ENCODE data around the gene MACC1. TPM values are rescaled to one million over a fixed set of nuclear protein-coding genes. Genes with fewer than 3 reads are reported as not detected.
"Not testable (repeated sequence)": the region's sequence is repeated elsewhere in the genome, so short reads cannot be mapped to it uniquely, and the experiment has no call there.

Gene MACC1
- polyA plus RNA-seq, 3 donors, result 9.3 to 11.0 (median 9.8) TPM

- no peak for DNase-seq (ENCODE audit: low read depth in 3 of 3, low spot score in 2 of 3)
These were observed 83.4 kb downstream of the MACC1 start for GRCh38 chr7:20133803-20134202.

GRCh38 chr7:20132585-20132984, 84.6 kb downstream of the MACC1 start:
- no peak for DNase-seq (ENCODE audit: low read depth in 3 of 3, low spot score in 2 of 3)

GRCh38 chr7:20131776-20132175, 85.4 kb downstream of the MACC1 start:
- DNase-seq (ENCODE audit: low read depth in 3 of 3, low spot score in 2 of 3), result no peak

GRCh38 chr7:20129920-20130319, 87.3 kb downstream of the MACC1 start:
- no peak for DNase-seq (ENCODE audit: low read depth in 3 of 3, low spot score in 2 of 3)

GRCh38 chr7:20128001-20128400, 89.2 kb downstream of the MACC1 start:
- DNase-seq (ENCODE audit: low read depth in 3 of 3, low spot score in 2 of 3), result no peak

- DNase-seq (ENCODE audit: low read depth in 3 of 3, low spot score in 2 of 3), result not testable (repeated sequence)
These were observed 91.1 kb downstream of the MACC1 start for GRCh38 chr7:20126060-20126459.

GRCh38 chr7:20124087-20124486, 93.1 kb downstream of the MACC1 start:
- DNase-seq (ENCODE audit: low read depth in 3 of 3, low spot score in 2 of 3), result not testable (repeated sequence)

- not testable (repeated sequence) for DNase-seq (ENCODE audit: low read depth in 3 of 3, low spot score in 2 of 3)
These were observed 94.4 kb downstream of the MACC1 start for GRCh38 chr7:20122653-20123316.

GRCh38 chr7:20122073-20122472, 95.1 kb downstream of the MACC1 start:
- DNase-seq (ENCODE audit: low read depth in 3 of 3, low spot score in 2 of 3), result no peak

GRCh38 chr7:20121404-20121803, 95.8 kb downstream of the MACC1 start:
- no peak for DNase-seq (ENCODE audit: low read depth in 3 of 3, low spot score in 2 of 3)

GRCh38 chr7:20120611-20121168, 96.5 kb downstream of the MACC1 start:
- not testable (repeated sequence) for DNase-seq (ENCODE audit: low read depth in 3 of 3, low spot score in 2 of 3)

- DNase-seq (ENCODE audit: low read depth in 3 of 3, low spot score in 2 of 3), result no peak
These were observed 100.3 kb downstream of the MACC1 start for GRCh38 chr7:20116869-20117268.

GRCh38 chr7:20114468-20114867, 102.7 kb downstream of the MACC1 start:
- DNase-seq (ENCODE audit: low read depth in 3 of 3, low spot score in 2 of 3), result no peak

- DNase-seq (ENCODE audit: low read depth in 3 of 3, low spot score in 2 of 3), result no peak
These were observed 103.7 kb downstream of the MACC1 start for GRCh38 chr7:20113427-20114027.

- DNase-seq (ENCODE audit: low read depth in 3 of 3, low spot score in 2 of 3), result no peak
These were observed 104.5 kb downstream of the MACC1 start for GRCh38 chr7:20112696-20113095.

GRCh38 chr7:20111821-20112542, 105.2 kb downstream of the MACC1 start:
- DNase-seq (ENCODE audit: low read depth in 3 of 3, low spot score in 2 of 3), result no peak

GRCh38 chr7:20107582-20107981, 109.6 kb downstream of the MACC1 start:
- DNase-seq (ENCODE audit: low read depth in 3 of 3, low spot score in 2 of 3), result no peak

- no peak for DNase-seq (ENCODE audit: low read depth in 3 of 3, low spot score in 2 of 3)
These were observed 112.5 kb downstream of the MACC1 start for GRCh38 chr7:20104696-20105095.

- DNase-seq (ENCODE audit: low read depth in 3 of 3, low spot score in 2 of 3), result no peak
These were observed 114.2 kb downstream of the MACC1 start for GRCh38 chr7:20102982-20103381.

GRCh38 chr7:20095862-20096261, 121.3 kb downstream of the MACC1 start:
- DNase-seq (ENCODE audit: low read depth in 3 of 3, low spot score in 2 of 3), result no peak

GRCh38 chr7:20095436-20095835, 121.7 kb downstream of the MACC1 start:
- no peak for DNase-seq (ENCODE audit: low read depth in 3 of 3, low spot score in 2 of 3)

GRCh38 chr7:20089431-20089830, 127.8 kb downstream of the MACC1 start:
- DNase-seq (ENCODE audit: low read depth in 3 of 3, low spot score in 2 of 3), result no peak

Data from right renal cortex interstitium (tissue), 3 donors.